Lower leg skin (tissue), 3 donors: ENCODE data around the gene FAM200C.

ENCODE experiments used
- CTCF ChIP-seq, 3 donors: fragments of 450-650 bp; IDR thresholded peaks; one replicate each; pipeline ENCODE4 v1.5.1; 2016; ENCODE audit warnings: antibody characterized with exemption in 3 of 3, mild to moderate bottlenecking in 3 of 3, moderate library complexity in 2 of 3
- POLR2A ChIP-seq, 2 donors: fragments of 450-650 bp; IDR thresholded peaks; one replicate each; pipeline ENCODE4 v1.6.1; 2016 to 2017; ENCODE audit warnings: antibody characterized with exemption in 2 of 2, mild to moderate bottlenecking in 1 of 2, moderate library complexity in 1 of 2

GRCh38 chr5:160376416-160376815 is 23.4 kb downstream of the FAM200C start:
- no peak for TF ChIP-seq POLR2A (IDR thresholded peaks at IDR 0.05)
- no peak for TF ChIP-seq CTCF (IDR thresholded peaks at IDR 0.05)
